HT1080 (cell line): ENCODE data around the gene USP37. TPM values are rescaled to one million over a fixed set of nuclear protein-coding genes. Genes with fewer than 3 reads are reported as not detected.

Experiments
- DNase-seq: peaks from one replicate; pipeline ENCODE4 v3.0.0-alpha.2; 2015; ENCODE audit warnings: low read depth
- total RNA-seq: library from RNA; depleted of rRNA; stranded (reverse); fragments of >200 nt; shearing (Covaris generic); gene quantifications from 2 replicates; pipeline ENCODE4 v1.2.3, GENCODE V29; 2014

The USP37 gene
- total RNA-seq, 1 experiment from 2014 or later = 7.7 TPM

DNA sequence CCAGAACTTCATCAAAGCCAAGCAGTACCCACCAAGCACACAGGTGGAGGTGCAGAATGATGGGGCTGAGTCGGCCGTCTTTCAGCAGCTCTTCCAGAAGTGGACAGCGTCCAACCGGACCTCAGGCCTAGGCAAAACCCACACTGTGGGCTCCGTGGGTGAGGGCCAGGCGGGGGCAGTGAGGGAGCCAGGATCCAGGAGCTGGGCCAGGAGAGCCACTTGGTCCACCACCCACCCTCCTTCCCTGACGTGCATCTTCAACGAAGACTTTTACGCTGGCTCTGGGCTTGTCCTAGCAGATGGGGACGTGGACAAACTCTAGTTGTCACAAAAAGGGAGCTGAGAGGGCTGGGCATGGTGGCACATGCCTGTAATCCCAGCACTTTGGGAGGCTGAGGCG, 137.4 kb downstream of the USP37 start:
- no peak for DNase-seq

DNA sequence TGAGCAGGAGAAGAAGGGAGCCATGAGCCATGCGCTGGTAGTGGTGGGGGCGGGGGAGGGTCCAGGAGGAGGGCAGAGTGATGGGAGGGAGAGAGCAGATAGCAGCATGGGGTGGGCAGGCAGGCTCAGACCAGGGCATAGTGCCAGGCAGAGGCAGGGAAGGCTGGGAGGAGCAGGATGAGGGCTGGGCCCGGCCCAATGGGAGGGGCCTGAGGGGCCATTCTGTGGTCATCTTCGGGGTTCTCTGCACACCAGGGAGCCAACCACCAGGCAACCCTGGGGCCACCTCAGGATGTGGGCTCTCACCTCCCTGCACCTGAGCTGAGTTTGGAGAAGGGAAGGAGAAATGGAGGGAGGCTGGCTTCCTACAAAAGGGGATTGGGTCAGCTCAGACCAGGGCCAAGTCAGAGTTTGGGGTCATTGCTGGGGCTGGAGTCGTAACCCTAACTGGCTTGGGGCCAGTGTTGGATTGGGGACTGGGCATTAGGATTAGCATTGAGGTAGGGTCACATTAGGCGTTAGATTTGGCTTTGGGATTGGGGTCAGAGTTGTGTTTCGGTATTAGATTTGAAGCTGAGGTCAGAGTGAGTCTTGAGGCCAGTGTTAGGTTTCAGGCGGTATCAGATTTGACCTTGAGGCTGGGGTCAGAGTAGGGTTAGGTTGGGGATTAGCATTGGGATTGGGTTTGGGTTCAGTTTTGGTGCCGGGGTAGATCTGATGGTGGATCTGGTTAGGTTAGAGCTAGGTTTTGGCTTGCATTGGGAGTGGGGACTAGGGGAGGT, 138.0 kb downstream of the USP37 start:
- DNase-seq = no peak

DNA sequence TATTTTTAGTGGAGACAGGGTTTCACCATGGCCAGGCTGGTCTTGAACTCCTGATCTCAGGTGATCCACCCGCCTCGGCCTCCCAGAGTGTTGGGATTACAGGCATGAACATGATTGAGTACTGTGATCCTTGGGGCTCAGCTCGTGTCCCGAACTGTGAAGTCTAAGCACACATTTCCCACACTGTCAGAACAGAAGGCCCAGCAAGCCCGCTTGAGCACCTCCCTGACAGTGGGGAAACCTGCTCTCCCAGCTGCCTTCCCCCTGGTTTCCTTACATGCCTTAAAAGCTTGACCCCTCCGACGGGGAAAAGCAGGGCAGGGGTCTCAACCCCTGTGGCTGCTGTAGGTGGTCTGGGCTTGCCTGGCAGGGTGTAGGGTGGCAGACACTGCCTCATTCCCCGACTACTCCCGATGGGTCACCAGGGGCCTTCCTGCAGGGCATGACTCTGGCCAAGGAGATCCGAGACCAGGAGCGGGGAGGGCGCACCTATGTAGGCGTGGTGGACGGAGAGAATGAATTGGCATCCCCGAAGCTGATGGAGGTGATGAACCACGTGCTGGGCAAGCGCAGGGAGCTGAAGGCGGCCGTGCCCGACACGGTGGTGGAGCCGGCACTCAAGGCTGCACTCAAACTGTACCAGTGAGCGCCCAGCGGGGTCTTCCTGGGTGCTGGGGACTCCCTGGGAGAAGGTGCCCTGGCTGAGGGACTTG, 139.1 kb downstream of the USP37 start:
- DNase-seq = no peak

DNA sequence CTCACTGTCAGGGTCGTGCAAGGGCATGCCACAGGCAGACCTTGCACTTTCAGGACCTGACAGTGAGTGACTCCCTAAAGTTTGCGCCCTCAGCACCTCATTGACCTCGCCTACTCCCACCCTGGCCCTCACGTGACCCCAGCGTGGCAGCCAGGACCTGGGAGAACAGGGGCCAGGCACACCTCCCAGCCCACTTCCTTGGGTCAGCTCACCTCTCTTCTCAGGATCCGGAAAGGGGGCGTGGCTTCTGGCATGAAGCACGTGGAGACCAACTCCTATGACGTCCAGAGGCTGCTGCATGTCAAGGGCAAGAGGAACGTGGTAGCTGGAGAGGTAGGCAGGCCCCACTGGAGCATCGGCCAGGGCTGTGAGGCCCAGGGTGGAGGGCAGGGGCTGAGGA, 140.4 kb downstream of the USP37 start:
- DNase-seq = no peak

DNA sequence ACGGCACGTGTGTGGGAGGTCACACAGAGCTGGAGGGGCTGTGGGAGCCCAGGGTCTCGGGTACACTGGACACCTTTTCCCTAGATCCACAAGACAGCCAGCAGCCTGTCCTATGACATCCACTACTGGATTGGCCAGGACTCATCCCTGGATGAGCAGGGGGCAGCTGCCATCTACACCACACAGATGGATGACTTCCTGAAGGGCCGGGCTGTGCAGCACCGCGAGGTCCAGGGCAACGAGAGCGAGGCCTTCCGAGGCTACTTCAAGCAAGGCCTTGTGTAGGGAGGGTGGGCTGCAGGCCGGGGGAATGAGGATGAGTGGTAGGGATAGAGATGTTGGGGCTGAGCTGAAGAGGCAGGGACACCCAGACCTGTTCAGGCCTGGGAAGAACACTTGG, 142.6 kb downstream of the USP37 start:
- no peak for DNase-seq

DNA sequence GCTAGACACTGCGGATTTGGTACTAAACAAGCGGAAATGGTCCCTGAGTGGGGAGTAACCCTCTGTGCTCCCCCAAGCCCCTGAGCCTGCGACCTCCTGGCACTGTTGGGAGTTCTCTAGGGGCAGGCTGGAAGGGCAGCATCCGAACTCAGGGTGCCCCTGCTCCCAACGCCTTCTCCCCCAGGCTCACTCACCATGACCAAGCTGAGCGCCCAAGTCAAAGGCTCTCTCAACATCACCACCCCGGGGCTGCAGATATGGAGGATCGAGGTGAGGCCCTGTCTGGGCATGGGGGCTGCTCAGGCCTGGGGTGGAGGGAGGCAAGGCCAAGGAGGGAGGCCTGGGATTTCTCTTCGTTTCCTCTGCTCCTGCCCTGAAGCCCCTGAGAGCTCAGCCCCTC, 144.6 kb downstream of the USP37 start:
- DNase-seq = no peak

DNA sequence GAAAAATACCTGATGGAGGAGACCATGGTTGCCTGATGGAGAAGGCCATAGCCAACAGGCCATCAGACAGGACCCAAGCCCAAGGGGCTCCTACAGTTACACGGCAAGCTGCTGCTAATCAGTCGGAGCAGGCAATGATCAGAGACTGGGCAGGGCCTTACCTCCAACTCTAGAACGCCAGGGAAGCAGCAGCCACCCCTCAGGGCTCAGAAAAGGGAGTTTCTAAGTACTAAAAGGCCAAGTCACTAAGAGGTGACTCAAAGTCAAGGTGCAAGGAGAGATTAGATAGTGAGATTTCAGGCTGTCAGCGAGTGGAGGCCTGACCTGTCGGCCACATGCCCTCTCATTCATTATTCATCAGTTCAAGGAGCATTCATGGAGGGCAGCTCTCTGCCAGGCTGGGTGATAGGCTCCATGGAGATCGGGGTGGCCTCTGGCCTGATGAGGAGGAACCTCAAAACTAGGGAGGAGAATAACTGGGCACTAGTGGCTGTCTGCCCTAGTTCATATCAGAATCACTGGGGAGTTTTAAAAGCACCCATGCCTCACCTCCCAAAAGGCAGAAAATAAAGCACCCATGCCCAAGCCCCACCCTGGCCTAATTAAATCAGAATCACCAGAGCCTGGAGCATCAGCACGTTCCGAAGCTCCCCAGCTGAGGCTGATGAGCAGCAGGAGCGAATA, 145.6 kb downstream of the USP37 start:
- DNase-seq = no peak

DNA sequence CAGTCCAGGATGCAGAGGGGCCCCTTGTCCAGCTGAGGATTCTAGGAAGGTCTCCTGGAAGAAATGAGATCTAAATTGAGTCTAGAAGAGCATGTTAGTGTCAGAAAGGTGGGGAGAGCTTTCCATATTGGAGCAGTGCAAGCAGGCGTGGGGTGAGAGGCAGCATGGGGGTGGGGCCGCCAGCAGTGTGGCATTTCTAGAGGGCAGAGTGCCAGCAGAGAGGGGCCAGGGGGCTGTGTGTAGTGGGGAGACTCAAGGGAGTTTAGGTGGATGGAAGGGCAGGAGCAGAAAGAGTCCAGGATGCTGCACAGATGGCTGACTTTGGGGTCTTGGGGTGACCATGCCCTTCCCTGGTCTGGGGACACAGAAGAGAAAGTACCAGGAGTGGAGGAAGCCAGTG, 147.1 kb downstream of the USP37 start:
- no peak for DNase-seq

DNA sequence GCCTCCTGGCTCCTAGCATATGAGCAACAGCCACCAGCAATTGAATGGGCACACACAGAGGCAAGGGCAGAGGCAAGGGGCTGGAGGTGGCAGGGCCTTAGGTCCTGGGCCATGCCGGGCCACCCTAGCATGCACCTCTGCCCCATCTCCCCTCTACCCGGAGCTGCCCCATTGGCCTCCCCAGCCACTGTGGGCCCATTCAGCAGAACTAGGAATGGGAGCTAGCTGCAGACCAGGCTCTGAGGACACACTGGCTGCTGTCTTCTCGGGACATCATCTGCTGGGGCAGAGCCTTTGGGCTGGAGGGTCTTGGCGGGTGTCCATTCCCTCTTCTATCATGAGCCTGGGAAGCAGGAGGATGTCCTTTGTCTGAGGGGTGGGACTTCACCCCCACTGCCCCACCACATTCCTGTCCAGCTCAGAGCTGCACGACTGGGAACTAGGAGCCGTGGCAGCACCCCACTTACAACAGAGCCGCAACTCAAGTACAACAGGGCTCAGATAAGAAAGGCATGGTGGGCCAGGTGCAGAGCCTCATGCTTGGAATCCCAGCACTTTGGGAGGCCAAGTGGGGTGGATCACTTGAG, 148.4 kb downstream of the USP37 start:
- DNase-seq = no peak

DNA sequence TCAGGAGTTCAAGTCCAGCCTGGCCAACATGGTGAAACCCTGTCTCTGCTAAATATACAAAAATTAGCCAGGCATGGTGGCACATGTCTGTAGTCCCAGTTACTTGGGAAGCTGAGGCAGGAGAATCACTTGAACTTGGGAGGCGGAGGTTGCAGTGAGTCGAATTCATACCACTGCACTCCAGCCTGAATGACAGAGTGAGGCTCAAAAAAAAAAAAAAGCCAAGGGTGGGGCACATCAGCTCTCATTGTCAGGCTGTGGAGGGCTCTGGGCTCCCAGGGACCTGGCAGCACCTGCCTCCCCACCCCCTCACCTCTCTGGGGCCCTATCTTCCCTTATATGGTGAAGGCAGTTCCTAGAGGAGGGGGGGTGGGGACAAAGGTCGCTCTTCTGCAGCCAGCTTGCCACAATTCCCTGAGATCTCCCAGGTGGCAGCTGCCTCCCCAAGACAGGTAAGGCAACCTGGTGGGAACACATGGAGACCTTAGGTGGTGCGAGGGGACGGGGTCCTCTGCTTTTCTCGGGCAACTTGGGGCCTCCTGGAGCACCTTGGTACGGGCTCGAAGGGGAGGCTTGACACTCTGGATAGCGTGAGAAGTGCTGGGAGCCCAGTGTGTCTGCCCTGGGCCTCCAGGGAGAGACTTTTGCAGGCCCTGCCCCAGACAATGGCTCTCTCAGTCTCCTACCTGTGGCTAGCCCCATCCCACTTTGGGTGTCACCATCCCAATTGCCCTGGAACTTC, 149.3 kb downstream of the USP37 start, which contains the start of gene VIL1:
Gene VIL1, plus strand, starts transcription at position 407 of the 742 bp plus-strand sequence. CDS start 4,656 bp downstream, outside the sequence.
- DNase-seq = no peak

DNA sequence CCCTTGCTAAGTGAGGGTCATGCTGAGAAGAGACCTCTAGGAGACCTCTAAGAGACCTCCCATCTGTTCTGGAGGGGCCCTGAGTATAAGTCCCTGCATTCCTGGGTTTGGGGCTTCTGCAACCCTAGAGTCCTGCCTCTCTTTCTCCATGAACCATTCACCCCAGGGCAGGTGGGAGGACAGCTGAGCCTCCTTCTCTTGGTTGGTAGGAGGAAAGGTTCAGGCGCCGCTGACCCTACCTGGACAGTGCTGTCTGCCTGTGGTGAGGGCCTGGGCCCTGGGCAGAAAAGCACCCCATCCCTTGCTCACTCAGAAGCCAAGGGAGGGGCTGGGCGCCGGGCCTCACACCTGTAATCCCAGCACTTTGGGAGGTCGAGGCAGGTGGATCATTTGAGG, 149.8 kb downstream of the USP37 start:
- DNase-seq = no peak

DNA sequence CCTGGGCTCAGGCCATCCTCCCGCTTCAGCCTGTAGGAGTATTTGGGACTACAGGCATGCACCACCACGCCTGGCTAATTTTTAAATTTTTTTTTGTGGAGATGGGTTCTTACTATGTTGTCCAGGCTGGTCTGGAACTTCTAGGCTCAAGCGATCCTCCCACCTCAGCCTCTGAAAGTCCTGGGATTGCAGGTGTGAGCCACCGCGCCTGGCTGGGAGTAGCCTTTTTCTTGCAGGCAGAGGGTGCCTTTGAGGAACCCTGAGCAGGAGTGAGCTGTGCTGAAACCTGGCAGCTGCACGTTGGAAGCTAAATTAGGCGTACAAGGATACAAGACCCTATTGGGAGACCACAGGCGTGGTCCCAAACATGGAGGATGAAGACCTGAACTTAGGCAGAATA, 160.4 kb downstream of the USP37 start:
- DNase-seq = no peak

DNA sequence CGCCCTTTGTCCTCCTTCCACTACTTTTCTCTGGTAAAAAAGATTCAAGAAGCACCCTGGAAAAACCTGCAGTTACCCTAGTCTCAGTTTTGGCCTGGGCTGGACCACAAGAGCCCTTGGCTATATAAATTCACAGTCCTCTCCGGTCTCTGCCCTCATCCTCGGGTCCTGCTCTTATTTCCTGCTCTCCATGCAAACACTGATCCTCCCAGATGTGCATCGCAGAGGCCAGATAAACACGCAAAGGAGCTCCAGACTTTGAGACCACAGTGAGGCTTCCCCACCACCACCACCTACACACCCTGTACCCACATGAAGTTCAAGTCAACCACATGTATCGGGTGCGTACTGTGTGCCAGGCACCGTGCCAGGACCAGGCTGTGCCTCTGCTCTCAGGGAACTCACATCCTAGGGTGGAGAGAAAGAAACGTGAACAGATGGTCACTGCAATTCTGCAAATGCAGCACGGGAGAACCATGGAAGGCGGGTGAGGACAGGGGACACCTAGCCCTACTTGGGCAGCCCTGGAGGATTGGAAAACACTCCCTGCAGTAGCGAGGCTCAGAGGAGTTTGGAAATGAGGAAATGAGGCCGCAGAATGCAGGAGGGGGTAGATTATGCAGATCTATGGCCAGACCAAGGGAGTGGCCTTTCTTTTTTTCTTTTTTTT, 161.1 kb downstream of the USP37 start:
- peak; percentile 32 for DNase-seq

DNA sequence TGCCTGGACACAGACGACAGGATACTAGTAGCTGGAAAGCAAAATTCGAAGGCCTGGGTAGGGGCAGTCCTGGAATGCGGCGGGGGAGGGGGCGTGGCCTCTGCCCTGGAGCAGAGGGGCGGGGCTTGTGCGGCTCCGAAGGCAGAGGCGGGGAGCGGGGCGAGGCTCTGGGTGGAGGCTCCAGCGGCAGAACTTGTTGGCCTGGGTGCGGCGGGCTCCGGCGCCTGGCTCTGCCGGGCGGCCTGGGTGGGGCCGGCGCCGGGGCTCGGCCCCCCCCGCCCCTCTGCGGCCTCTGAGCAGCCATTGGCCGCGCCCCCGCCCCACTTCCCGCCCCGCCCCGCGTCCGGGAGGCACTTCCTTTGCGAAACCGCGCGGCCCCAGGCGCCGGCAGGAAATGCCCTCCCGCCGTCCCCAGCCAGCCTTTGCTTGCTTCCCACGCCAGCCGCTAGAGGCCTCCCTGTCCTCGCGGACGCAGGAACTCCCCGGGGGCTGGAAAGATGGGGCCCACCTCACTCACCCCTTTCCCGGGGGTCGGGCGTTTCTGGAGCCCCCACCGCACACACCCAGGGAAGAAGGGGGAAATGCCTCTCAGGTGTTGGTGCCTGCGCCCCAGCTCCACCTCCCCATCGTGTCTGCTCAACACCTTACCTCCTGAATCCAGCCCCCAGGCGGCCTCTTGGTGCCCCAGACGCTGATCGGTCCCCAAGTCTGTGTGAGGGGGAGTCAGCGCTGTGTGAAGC, 161.8 kb downstream of the USP37 start:
- DNase-seq = peak; percentile 89

DNA sequence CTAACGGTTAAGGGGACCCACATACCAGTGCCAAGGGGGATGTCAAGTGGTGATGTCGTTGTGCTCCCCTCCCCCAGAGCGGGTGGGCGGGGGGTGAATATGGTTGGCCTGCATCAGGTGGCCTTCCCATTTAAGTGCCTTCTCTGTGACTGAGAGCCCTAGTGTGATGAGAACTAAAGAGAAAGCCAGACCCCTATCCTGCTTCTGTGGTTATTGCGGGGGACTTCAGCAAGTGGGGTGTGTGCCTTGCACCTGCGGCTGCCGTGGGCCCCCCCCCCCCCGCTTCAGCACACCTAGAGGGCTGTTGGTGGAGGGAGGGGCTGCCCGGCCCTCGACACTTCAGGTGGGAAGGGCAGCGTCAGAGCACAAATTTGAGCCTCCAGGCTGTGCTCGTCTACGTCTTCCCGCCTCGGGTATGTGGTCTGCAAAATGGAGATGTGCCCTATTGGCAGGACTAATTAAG, 162.4 kb downstream of the USP37 start:
- no peak for DNase-seq

DNA sequence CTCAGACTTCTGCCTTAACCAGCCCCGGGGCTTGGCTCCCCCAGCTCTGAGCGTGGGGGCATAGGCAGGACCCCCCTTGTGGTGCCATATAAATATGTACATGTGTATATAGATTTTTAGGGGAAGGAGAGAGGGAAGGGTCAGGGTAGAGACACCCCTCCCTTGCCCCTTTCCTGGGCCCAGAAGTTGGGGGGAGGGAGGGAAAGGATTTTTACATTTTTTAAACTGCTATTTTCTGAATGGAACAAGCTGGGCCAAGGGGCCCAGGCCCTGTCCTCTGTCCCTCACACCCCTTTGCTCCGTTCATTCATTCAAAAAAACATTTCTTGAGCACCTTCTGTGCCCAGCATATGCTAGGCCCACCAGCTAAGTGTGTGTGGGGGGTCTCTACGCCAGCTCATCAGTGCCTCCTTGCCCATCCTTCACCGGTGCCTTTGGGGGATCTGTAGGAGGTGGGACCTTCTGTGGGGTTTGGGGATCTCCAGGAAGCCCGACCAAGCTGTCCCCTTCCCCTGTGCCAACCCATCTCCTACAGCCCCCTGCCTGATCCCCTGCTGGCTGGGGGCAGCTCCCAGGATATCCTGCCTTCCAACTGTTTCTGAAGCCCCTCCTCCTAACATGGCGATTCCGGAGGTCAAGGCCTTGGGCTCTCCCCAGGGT, 162.9 kb downstream of the USP37 start:
- no peak for DNase-seq

DNA sequence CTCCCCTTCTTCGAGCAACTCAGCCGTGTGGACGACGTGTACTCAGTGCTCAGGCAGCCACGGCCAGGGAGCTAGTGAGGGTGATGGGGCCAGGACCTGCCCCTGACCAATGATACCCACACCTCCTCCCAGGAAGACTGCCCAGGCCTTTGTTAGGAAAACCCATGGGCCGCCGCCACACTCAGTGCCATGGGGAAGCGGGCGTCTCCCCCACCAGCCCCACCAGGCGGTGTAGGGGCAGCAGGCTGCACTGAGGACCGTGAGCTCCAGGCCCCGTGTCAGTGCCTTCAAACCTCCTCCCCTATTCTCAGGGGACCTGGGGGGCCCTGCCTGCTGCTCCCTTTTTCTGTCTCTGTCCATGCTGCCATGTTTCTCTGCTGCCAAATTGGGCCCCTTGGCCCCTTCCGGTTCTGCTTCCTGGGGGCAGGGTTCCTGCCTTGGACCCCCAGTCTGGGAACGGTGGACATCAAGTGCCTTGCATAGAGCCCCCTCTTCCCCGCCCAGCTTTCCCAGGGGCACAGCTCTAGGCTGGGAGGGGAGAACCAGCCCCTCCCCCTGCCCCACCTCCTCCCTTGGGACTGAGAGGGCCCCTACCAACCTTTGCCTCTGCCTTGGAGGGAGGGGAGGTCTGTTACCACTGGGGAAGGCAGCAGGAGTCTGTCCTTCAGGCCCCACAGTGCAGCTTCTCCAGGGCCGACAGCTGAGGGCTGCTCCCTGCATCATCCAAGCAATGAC, 163.6 kb downstream of the USP37 start:
- DNase-seq = no peak

DNA sequence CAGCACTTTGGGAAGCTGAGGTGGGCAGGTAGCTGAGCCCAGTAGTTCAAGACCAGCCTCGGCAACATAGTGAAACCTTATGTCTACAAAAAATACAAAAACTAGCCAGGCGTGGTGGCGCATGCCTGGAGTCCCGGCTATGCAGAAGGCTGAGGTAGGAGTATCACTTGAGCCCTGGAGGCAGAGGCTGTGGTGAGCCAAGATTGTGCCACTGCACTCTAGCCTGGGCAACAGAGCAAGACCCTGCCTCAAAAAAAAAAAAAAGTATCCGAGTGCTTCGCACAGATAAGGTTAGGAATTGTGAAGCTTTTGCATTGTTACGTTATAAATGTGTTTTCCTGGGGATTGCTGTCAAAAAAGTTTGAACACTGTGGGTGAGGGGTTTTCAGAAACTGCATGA, 164.3 kb downstream of the USP37 start:
- DNase-seq = no peak
